ENCODE data around the gene CACNA1S. TPM values are rescaled to one million over a fixed set of nuclear protein-coding genes. Genes with fewer than 3 reads are reported as not detected.

CACNA1S gene
- total and polyA plus RNA-seq, 8 donors: under 0.01 TPM; not detected in 7

DNA sequence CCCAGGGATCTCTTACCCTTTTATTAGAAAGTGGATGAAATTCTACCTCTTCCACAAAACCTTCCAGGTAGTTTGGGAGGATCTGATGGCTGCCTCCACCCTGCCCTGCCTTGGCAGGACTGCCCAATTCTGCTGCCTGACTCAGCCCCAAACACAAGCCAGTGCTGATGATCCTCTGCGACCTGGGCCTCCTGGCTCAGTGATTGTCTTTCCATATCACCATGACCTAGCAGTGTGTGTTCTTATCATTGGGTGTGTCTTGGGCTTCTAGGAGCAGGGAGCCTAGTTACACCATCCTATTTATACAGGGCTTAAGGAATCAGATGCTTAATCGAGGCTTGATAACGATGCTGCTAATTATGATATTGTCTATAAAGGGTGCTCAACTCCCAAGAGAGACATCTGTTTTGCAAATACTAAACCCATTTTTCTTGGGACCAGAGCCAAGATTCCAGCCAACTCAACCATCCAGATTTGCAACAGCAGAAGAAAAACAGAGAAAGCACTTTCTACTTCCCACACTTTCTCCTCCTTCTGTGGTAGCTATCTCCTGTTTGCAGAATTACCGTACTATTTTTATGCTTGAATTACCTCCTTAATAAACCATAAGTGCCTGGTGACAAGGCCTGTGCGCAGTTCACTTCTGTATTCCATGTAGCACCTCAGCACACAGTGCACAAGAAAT, 52.2 kb downstream of the CACNA1S start:
- peaks cover 0 to 3% (median 0%) of the 10 kb centered on the region in 3 donors for H3K4me1 ChIP-seq
- intact Hi-C loops (cut with DNase I): no loop called here
- H3K36me3 ChIP-seq: no peaks in the 10 kb centered on the region
- DNase-seq (no peak), ATAC-seq (no peak), FAIRE-seq (no peak)
- H3K27me3 ChIP-seq: no peaks in the 10 kb centered on the region
- H3K27ac ChIP-seq: no peak overlapping the region
- TF ChIP-seq, protein P1, sequence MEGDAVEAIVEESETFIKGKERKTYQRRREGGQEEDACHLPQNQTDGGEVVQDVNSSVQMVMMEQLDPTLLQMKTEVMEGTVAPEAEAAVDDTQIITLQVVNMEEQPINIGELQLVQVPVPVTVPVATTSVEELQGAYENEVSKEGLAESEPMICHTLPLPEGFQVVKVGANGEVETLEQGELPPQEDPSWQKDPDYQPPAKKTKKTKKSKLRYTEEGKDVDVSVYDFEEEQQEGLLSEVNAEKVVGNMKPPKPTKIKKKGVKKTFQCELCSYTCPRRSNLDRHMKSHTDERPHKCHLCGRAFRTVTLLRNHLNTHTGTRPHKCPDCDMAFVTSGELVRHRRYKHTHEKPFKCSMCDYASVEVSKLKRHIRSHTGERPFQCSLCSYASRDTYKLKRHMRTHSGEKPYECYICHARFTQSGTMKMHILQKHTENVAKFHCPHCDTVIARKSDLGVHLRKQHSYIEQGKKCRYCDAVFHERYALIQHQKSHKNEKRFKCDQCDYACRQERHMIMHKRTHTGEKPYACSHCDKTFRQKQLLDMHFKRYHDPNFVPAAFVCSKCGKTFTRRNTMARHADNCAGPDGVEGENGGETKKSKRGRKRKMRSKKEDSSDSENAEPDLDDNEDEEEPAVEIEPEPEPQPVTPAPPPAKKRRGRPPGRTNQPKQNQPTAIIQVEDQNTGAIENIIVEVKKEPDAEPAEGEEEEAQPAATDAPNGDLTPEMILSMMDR (IDR thresholded peaks at IDR 0.05): no peak
- no peaks in the 10 kb centered on the region for H3K9me3 ChIP-seq
- 65 to 77% methylated on average over 5 of the region's 5 CpGs for WGBS, 2 donors
- no peak overlapping the region for H3K4me3 ChIP-seq

GRCh38 chr1:201059401-201059800, 52.8 kb downstream of the CACNA1S start:
- Histone ChIP-seq H3K4me3 (no peak overlapping the region), H3K27me3 (no peaks in the 10 kb centered on the region), H3K36me3 (no peaks in the 10 kb centered on the region), H3K4me1 (peaks cover 0 to 3% (median 0%) of the 10 kb centered on the region in 3 donors), H3K9me3 (no peaks in the 10 kb centered on the region), H3K27ac (no peak overlapping the region)
- TF ChIP-seq, protein P1 (IDR thresholded peaks at IDR 0.05): no peak
- no peak for ATAC-seq
- WGBS, 2 donors: 85 to 89% methylated on average over 3 of the region's 3 CpGs
- DNase-seq: no peak
- intact Hi-C loops (cut with DNase I): no loop called here
- FAIRE-seq: no peak

DNA sequence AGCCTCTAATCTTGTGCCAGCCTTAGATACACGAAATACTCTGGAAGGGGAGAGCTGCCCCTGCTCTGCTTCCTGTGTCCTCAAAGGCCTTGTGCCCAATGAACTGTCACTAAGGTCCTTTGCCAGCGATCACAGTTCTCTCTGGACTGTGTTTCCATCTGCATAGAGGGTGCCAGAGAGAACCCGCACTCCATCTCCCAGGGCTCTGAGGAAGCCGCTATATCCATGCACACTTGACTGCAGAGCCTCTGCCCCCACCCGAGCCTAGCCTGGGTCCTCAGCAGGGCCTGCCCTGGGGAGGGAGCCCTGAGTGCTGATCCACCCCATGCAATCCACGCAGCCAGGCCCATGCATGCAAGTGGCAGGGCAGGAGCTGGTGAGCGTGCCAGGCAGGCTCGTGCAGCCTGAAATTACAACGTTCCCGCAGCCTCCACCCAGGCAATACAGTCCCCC, 58.1 kb downstream of the CACNA1S start:
- Histone ChIP-seq H3K27ac (no peak overlapping the region), H3K4me1 (peaks cover 0 to 3% (median 0%) of the 10 kb centered on the region in 3 donors), H3K36me3 (no peaks in the 10 kb centered on the region), H3K4me3 (no peak overlapping the region), H3K9me3 (no peaks in the 10 kb centered on the region), H3K27me3 (no peaks in the 10 kb centered on the region)
- TF ChIP-seq, protein P1 (IDR thresholded peaks at IDR 0.05): no peak
- 81 to 83% methylated on average over 10 of the region's 10 CpGs for WGBS, 2 donors
- ATAC-seq (peak in 1 of 4 donors; percentile 63), FAIRE-seq (no peak), DNase-seq (peak in 1 of 6 donors; percentile 51)
- intact Hi-C loops (cut with DNase I): no loop called here

DNA sequence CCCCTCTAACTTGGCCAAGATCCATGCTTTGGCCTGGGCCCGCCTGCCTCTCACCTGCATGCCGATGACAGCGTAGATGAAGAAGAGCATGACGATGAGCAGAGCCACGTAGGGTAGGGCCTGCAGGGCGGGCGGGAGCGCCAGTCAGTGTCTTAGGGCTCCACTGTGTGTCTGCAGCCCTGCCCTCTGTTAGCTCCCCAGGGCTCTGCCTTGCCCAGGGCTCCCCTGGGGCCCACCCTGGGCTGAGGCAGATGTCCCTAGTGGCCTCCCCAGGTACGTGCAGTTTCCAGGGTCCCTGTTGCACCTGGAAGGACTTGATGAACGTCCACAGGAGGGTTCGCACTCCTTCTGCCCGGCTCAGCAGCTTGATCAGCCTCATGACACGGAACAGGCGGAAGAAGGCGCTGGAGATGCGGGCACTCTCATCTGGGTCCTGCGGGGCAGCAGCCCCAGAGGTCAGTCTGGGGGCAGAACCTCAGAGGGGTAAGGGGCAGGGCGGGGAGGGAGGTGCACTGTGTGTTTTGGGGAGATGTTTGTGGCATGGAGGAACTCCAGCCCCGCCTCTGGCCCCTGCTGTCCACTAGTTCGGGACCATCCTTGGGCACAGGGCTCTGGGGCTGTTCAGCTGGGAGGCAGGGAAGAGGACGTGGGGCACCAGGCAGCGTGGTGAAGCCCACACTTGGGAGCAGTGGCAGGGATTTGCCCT, 58.9 kb downstream of the CACNA1S start:
- intact Hi-C loops (cut with DNase I): no loop called here
- Histone ChIP-seq H3K4me1 (peaks cover 0 to 3% (median 0%) of the 10 kb centered on the region in 3 donors), H3K27ac (no peak overlapping the region), H3K27me3 (no peaks in the 10 kb centered on the region), H3K4me3 (no peak overlapping the region), H3K36me3 (no peaks in the 10 kb centered on the region), H3K9me3 (no peaks in the 10 kb centered on the region)
- peak in 1 of 6 donors; percentile 56 for DNase-seq
- FAIRE-seq: no peak
- ATAC-seq: no peak
- TF ChIP-seq, protein P1 (IDR thresholded peaks at IDR 0.05): no peak
- WGBS, 2 donors: 89 to 91% methylated on average over 22 of the region's 22 CpGs

DNA sequence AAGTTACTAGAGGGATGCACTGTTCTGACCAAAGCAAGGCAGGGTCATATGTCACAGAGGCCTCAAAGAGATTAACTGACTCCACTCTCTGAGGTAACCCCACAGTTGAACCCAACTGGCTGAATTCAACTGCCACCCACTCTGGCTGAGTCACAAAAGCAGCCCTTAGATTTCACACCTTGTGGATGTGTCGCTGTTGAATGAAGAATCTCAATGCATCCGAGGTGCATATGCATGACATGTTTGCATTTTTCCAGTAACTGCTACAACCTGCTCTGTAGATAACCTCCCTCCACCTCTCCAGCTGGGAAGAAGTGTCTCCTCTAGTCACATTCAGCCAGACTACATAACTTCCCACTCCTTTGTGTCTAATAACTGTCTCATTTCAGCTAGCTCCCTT, 60.8 kb downstream of the CACNA1S start:
- 79 to 85% methylated on average over 2 of the region's 2 CpGs for WGBS, 2 donors
- ATAC-seq: no peak
- H3K36me3 ChIP-seq: no peaks in the 10 kb centered on the region
- TF ChIP-seq, protein P1 (IDR thresholded peaks at IDR 0.05): no peak
- H3K4me3 ChIP-seq: no peak overlapping the region
- FAIRE-seq: no peak
- peaks cover 0 to 3% (median 0%) of the 10 kb centered on the region in 3 donors for H3K4me1 ChIP-seq
- intact Hi-C loops (cut with DNase I): no loop called here
- no peak overlapping the region for H3K27ac ChIP-seq
- DNase-seq: no peak
- H3K9me3 ChIP-seq: no peaks in the 10 kb centered on the region
- H3K27me3 ChIP-seq: no peaks in the 10 kb centered on the region

Measured in pancreas (tissue), 10 donors.